T-cell (primary cell): ENCODE results near the gene AHNAK. TPM values are rescaled to one million over a fixed set of nuclear protein-coding genes. Genes with fewer than 3 reads are reported as not detected.
A peak's percentile ranks its signal among the peaks of the same experiment; 100 is the strongest.

Experiments
- ATAC-seq, 4 experiments: fragments of 200-7000 bp in 3 of 4; fragments of 150-1000 bp in 1 of 4; cut with Tn5 transposase; replicated peaks in 1 of 4; 1 replicate in 3 of 4; 2 replicates in 1 of 4; pipeline ENCODE4 v1.10.0; 2021; ENCODE audit warnings: moderate library complexity in 3 of 4, mild to moderate bottlenecking in 2 of 4, moderate number of reproducible peaks in 1 of 4
- CTCF ChIA-PET, 2 donors: fragments of 300-600 bp; sonication (Branson Sonifier 250); formaldehyde crosslinking; loops; one replicate each; lab custom pipeline; 2022; ENCODE audit warnings: antibody characterized with exemption in 2 of 2; lab: Charles Lee
- POLR2A ChIA-PET, 2 donors: fragments of 300-600 bp; sonication (Branson Sonifier 250); formaldehyde crosslinking; loops; one replicate each; lab custom pipeline; 2022; ENCODE audit warnings: antibody characterized with exemption in 2 of 2; lab: Charles Lee
- DNase-seq, 35 experiments: peaks; one replicate each; pipeline versions ENCODE4 v3.0.0 to v3.0.0-alpha.2; 2013 to 2023
- H3K27ac ChIP-seq: one replicate; pipeline ENCODE4 v1.5.1; 2013; ENCODE audit warnings: low read length
- H3K27me3 ChIP-seq, 2 experiments: replicated peaks in 1 of 2; 1 replicate in 1 of 2; 2 replicates in 1 of 2; pipeline versions ENCODE4 v1.6.1 to v1.7.0; 2013; ENCODE audit warnings: low read length in 1 of 2, mixed read lengths in 1 of 2; ENCODE audit not compliant: control insufficient read depth in 2 of 2, insufficient read depth in 2 of 2; ENCODE audit errors: extremely low read depth in 1 of 2
- H3K36me3 ChIP-seq, 2 donors: 1 replicate in 1 of 2; 2 replicates in 1 of 2; pipeline versions ENCODE4 v1.6.1 to v1.7.0; 2013; ENCODE audit warnings: low read length in 1 of 2; ENCODE audit not compliant: control insufficient read depth in 2 of 2, insufficient read depth in 1 of 2; ENCODE audit errors: extremely low read depth in 1 of 2
- H3K4me1 ChIP-seq, 2 experiments: 1 replicate in 1 of 2; 2 replicates in 1 of 2; pipeline versions ENCODE4 v1.6.1 to v1.7.0; 2013; ENCODE audit warnings: low read length in 2 of 2, mixed read lengths in 1 of 2; ENCODE audit not compliant: insufficient read depth in 2 of 2, control insufficient read depth in 1 of 2; ENCODE audit errors: extremely low read depth in 1 of 2
- H3K4me3 ChIP-seq, 2 donors: 1 replicate in 1 of 2; 2 replicates in 1 of 2; pipeline versions ENCODE4 v1.5.1 to v1.7.0; 2013; ENCODE audit warnings: mild to moderate bottlenecking in 2 of 2, low read length in 1 of 2, moderate library complexity in 1 of 2; ENCODE audit not compliant: control insufficient read depth in 1 of 2; ENCODE audit errors: extremely low read depth in 1 of 2
- H3K9me3 ChIP-seq: 2 replicates; pipeline ENCODE4 v1.7.0; 2013
- H3K27ac Mint-ChIP-seq, 2 donors: one replicate each; pipeline ENCODE4 v1.8.0; 2020 to 2021; ENCODE audit warnings: mild to moderate bottlenecking in 2 of 2, mixed read lengths in 2 of 2
- H3K27me3 Mint-ChIP-seq, 2 donors: one replicate each; pipeline ENCODE4 v1.8.0; 2021 to 2022; ENCODE audit warnings: mixed read lengths in 2 of 2
- H3K36me3 Mint-ChIP-seq: one replicate; pipeline ENCODE4 v1.8.0; 2021; ENCODE audit warnings: mixed read lengths
- H3K4me1 Mint-ChIP-seq, 3 donors: one replicate each; pipeline ENCODE4 v1.8.0; 2020 to 2022; ENCODE audit warnings: mixed read lengths in 3 of 3, mild to moderate bottlenecking in 1 of 3
- H3K4me3 Mint-ChIP-seq, 3 donors: one replicate each; pipeline ENCODE4 v1.8.0; 2020 to 2022; ENCODE audit warnings: mild to moderate bottlenecking in 3 of 3, mixed read lengths in 3 of 3, moderate library complexity in 3 of 3
- H3K9me3 Mint-ChIP-seq, 3 donors: one replicate each; pipeline ENCODE4 v1.8.0; 2020 to 2022; ENCODE audit warnings: mixed read lengths in 3 of 3
- WGBS: methylation state at CpG from one replicate; pipeline ENCODE4 v1.1.5; 2013; ENCODE audit warnings: missing lambda C conversion rate; ENCODE audit not compliant: insufficient coverage; 5-methylcytosine and 5-hydroxymethylcytosine counted together
- total RNA-seq, 35 experiments: library from RNA in 6 of 35; stranded (reverse) in 6 of 35; fragments of 120-200 nt in 1 of 35; gene quantifications; one replicate each; pipeline versions ENCODE4 v1.2.1 to v1.2.4 and lab custom pipeline; 2013 to 2026

The AHNAK gene
- total RNA-seq, 5 donors from 2014 or later (not counting 1 experiment from before 2014, with no cell fraction given): 267 to 636 (median 395) TPM

DNA sequence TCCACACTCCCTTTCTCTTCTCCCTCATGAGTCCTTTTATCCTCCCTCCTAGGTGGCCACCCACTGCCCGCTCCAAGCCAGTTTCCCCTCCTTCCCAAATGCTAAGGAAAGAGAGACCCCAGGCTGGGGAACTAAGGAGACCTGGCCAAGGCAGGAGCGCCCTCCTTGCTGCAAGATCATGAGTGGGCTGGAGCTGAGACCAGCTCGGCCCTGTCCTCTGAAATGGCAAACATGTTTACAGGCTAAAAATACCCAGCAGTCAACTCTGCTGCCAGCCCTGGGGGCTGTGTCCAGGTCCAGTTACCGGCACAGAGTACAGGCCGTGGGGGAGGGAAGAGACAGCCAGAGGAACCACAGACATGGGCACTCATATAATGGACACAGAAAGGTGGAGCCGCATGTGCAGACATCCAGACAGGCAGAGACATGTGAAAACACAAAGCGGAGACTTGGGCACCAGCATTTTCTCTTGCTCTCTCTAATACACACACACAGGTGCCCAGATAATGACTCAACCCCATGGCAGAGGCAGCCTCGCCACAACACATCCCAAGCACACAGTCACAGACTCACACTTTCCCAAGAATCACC lies 1.2 kb upstream of the AHNAK start:
- Histone ChIP-seq H3K27me3 (no peaks in the 10 kb centered on the region), H3K9me3 (no peaks in the 10 kb centered on the region), H3K4me1 (peaks cover 26 to 76% of the 10 kb centered on the region in 2 experiments), H3K4me3 (no peak overlapping the region), H3K27ac (no peak overlapping the region), H3K36me3 (no peaks in the 10 kb centered on the region)
- H3K27me3 Mint-ChIP-seq: no peaks in the 10 kb centered on the region
- H3K9me3 Mint-ChIP-seq: no peaks in the 10 kb centered on the region
- H3K36me3 Mint-ChIP-seq: no peaks in the 10 kb centered on the region
- peak overlapping the region; percentile 76 to 91 (median 83) for H3K4me3 Mint-ChIP-seq
- ChIA-PET CTCF (no interaction called here), POLR2A (interaction anchor here (0.6 kb wide), 2 partner anchors 272 to 1577 kb away, joined by 3 to 5 read pairs; no protein-coding TSS in a partner anchor)
- ATAC-seq: no peak
- peaks cover 67 to 73% (median 67%) of the 10 kb centered on the region in 3 donors for H3K4me1 Mint-ChIP-seq
- 94% methylated on average over 7 of the region's 8 CpGs for whole genome bisulfite sequencing
- no peak for DNase-seq
- peak overlapping the region; percentile 66 to 79 for H3K27ac Mint-ChIP-seq

DNA sequence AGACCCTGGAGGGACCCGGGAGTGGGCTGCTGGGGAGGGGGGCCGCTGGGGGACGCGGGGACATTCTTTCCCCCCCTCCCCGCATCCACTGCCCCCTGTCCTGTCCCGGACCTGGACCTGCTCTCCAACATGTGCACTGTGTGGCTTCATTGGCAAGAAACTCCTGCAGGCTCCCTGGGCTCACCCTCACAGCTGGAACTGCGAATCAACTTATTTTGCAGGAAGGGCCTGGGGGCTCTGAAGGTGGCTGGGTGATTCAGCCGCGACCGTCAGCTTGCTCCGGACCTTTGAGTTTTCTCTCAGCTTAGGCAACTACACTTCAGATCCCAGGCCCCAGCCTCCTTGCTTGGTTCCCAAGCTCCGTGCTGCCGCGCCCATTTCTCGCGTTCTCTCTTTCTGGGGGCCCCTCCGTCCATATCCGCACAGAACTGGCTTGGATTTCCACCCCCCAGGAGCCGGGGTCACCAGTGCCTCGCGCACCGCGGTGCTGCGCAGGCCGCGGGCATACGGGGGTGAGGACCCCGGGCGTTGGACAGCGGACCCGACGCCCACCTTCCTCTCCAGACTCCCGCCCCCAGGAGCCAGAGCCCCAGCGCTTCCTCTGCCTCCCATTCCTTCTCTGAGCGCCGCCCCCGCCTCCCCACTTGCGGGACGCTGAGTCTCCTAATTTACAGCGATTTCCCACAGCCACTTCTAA lies 471 bp upstream of the AHNAK start:
- Mint-ChIP-seq H3K9me3 (no peaks in the 10 kb centered on the region), H3K27me3 (no peaks in the 10 kb centered on the region), H3K36me3 (no peaks in the 10 kb centered on the region), H3K27ac (peak overlapping the region; percentile 79 to 81), H3K4me1 (peaks cover 67 to 73% (median 67%) of the 10 kb centered on the region in 3 donors), H3K4me3 (peak overlapping the region; percentile 76 to 91 (median 83))
- ChIA-PET CTCF (interaction anchor here in 1 of 2 donors (0.6 to 1.2 kb wide), 4 partner anchors 9 to 122 kb away, joined by 3 to 7 read pairs (median 4); no protein-coding TSS in a partner anchor), POLR2A (interaction anchor here (0.6 to 5.2 kb wide), 3 partner anchors 11 to 1374 kb away, joined by 3 to 98 read pairs (median 4); no protein-coding TSS in a partner anchor)
- peaks cover 23 to 76% of the 10 kb centered on the region in 2 experiments for H3K4me1 ChIP-seq
- DNase-seq: peak in 2 of 35 experiments; percentile 16 to 22
- no peak for ATAC-seq
- H3K9me3 ChIP-seq: no peaks in the 10 kb centered on the region
- peak overlapping the region in 1 of 2 donors; percentile 95 for H3K4me3 ChIP-seq
- no peaks in the 10 kb centered on the region for H3K27me3 ChIP-seq
- H3K36me3 ChIP-seq: no peaks in the 10 kb centered on the region
- 58% methylated on average over 33 of the region's 40 CpGs for WGBS
- peak overlapping the region; percentile 73 for H3K27ac ChIP-seq

DNA sequence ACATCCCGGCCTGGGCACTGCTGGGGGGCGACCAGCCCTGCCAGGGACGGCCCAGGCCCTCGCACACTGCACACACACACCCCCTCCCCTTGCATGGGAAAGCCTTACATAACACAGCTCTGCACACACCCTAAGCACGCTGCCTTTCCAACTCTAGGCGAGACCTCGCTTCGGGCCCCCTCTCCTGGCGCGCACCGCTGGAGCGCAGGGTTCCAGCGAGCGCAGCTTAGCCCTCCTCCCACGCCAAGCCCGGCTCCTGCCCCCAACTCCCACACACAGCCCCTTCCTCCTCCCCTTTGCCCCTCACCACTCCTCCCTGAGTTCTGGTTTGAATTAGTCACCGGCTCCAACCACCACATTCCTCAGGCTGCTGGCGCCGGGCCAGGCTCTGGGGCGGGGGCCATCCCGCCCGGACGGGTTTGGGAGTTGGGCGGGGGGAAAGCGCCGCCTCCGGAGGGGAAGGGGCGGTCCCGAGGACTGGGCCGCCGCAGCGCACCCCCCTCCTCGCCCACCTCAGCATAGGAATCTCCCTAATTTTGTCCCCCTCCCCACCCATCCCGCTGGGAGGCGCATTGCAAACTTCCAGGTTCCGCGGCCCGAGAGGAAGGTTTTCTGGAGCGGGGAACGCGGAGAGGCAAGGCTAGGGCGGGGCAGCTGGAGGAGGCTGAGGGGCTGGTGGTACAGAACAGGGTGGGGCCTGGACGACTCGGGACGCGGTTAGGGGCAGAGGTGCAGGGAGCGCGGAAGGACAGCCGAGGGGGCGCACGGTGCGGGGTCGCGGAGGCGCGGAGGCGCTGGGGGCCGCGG lies 966 bp downstream of the AHNAK start:
- under 1% methylated on average over 34 of the region's 59 CpGs for WGBS
- POLR2A ChIA-PET: interaction anchor here (1.3 to 5.2 kb wide), 4 partner anchors 7 to 46 kb away, joined by 7 to 98 read pairs (median 26); partner anchors contain the start of gene TUT1 (in 1 of the 2)
- peak overlapping the region; percentile 84 to 95 for H3K4me3 ChIP-seq
- no peaks in the 10 kb centered on the region for H3K9me3 ChIP-seq
- Mint-ChIP-seq H3K4me3 (peak overlapping the region; percentile 91 to 96 (median 92)), H3K27ac (peak overlapping the region; percentile 90 to 93), H3K4me1 (peaks cover 67 to 73% (median 67%) of the 10 kb centered on the region in 3 donors), H3K27me3 (no peaks in the 10 kb centered on the region), H3K9me3 (no peaks in the 10 kb centered on the region), H3K36me3 (peaks cover 2% of the 10 kb centered on the region)
- CTCF ChIA-PET: interaction anchor here (0.8 to 4.1 kb wide), 3 partner anchors 13 to 27 kb away, joined by 3 to 63 read pairs (median 6); no protein-coding TSS in a partner anchor
- peaks cover 15 to 76% of the 10 kb centered on the region in 2 experiments for H3K4me1 ChIP-seq
- DNase-seq: peak in 10 of 35 experiments; percentile 28 to 76 (median 46)
- H3K27ac ChIP-seq: peak overlapping the region; percentile 95
- no peaks in the 10 kb centered on the region for H3K36me3 ChIP-seq
- H3K27me3 ChIP-seq: no peaks in the 10 kb centered on the region
- peak; percentile 9 to 25 (median 18) for ATAC-seq

- peak in 6 of 35 experiments; percentile 16 to 66 (median 28) for DNase-seq
- H3K27ac Mint-ChIP-seq: peak overlapping the region; percentile 84 to 85
- peak overlapping the region; percentile 91 to 96 (median 92) for H3K4me3 Mint-ChIP-seq
- Histone ChIP-seq H3K36me3 (no peaks in the 10 kb centered on the region), H3K27me3 (no peaks in the 10 kb centered on the region), H3K27ac (peak overlapping the region; percentile 95), H3K4me3 (peak overlapping the region; percentile 84 to 95), H3K4me1 (peaks cover 14 to 76% of the 10 kb centered on the region in 2 experiments), H3K9me3 (no peaks in the 10 kb centered on the region)
- CTCF ChIA-PET: interaction anchor here (0.6 to 4.1 kb wide), 8 partner anchors 8 to 273 kb away, joined by 3 to 63 read pairs (median 5); no protein-coding TSS in a partner anchor
- peaks cover 60 to 72% (median 67%) of the 10 kb centered on the region in 3 donors for H3K4me1 Mint-ChIP-seq
- peak in 3 of 4 experiments; percentile 21 to 28 (median 27) for ATAC-seq
- POLR2A ChIA-PET: interaction anchor here (0.5 to 5.2 kb wide), 8 partner anchors 8 to 1731 kb away, joined by 3 to 98 read pairs (median 10); partner anchors contain the start of gene TUT1 (in 1 of the 2)
- H3K36me3 Mint-ChIP-seq: peaks cover 2% of the 10 kb centered on the region
- no peaks in the 10 kb centered on the region for H3K27me3 Mint-ChIP-seq
- 3% methylated on average over 25 of the region's 32 CpGs for WGBS
- H3K9me3 Mint-ChIP-seq: no peaks in the 10 kb centered on the region
Measured at GRCh38 chr11:62544581-62545436, 1.8 kb downstream of the AHNAK start.

- Histone ChIP-seq H3K27ac (peak overlapping the region; percentile 95), H3K9me3 (no peaks in the 10 kb centered on the region), H3K36me3 (no peaks in the 10 kb centered on the region), H3K27me3 (no peaks in the 10 kb centered on the region), H3K4me3 (peak overlapping the region in 1 of 2 donors; percentile 95), H3K4me1 (peaks cover 14 to 85% of the 10 kb centered on the region in 2 experiments)
- peak in 1 of 35 experiments; percentile 27 for DNase-seq
- POLR2A ChIA-PET: interaction anchor here (0.5 to 5.2 kb wide), 11 partner anchors 7 to 131 kb away, joined by 3 to 98 read pairs (median 8); partner anchors contain the start of genes EEF1G (in 1 of the 2) and TUT1 (in 1 of the 2)
- Mint-ChIP-seq H3K36me3 (peaks cover 2% of the 10 kb centered on the region), H3K4me3 (peak overlapping the region; percentile 91 to 96 (median 92)), H3K27ac (peak overlapping the region; percentile 84 to 85), H3K4me1 (peaks cover 58 to 76% (median 71%) of the 10 kb centered on the region in 3 donors), H3K27me3 (no peaks in the 10 kb centered on the region), H3K9me3 (no peaks in the 10 kb centered on the region)
- CTCF ChIA-PET: interaction anchor here (0.5 to 4.1 kb wide), 13 partner anchors 9 to 274 kb away, joined by 3 to 63 read pairs (median 6); partner anchors contain the start of genes EEF1G (in 1 of the 2) and TUT1 (in 1 of the 2)
- 74% methylated on average over 12 of the region's 22 CpGs for WGBS
- no peak for ATAC-seq
Measured at GRCh38 chr11:62543680-62544444, 2.7 kb downstream of the AHNAK start.
